Right lobe of liver (tissue), 6 donors: ENCODE results near the gene SPINK14. TPM values are rescaled to one million over a fixed set of nuclear protein-coding genes. Genes with fewer than 3 reads are reported as not detected.

Experiments used
- ATAC-seq, 4 donors: fragments of 200-7000 bp; cut with Tn5 transposase; one replicate each; pipeline ENCODE4 v1.9.1; 2020; ENCODE audit warnings: mild to moderate bottlenecking in 4 of 4, moderate library complexity in 4 of 4
- DNase-seq, 3 donors: peaks; one replicate each; pipeline ENCODE4 v3.0.0-alpha.2; 2020
- H3K27ac ChIP-seq, 3 donors: fragments of 200-600 bp; one replicate each; pipeline ENCODE4 v1.8.0; 2022
- H3K27me3 ChIP-seq, 2 donors: fragments of 200-600 bp; one replicate each; pipeline ENCODE4 v1.8.0; 2022
- H3K36me3 ChIP-seq, 4 donors: fragments of 200-600 bp; sonication (generic) in 1 of 4; one replicate each; pipeline versions ENCODE4 v1.5.1 to v1.8.0; 2017 to 2022; ENCODE audit warnings: control low read depth in 1 of 4
- H3K4me1 ChIP-seq, 4 donors: fragments of 200-600 bp; sonication (generic) in 1 of 4; one replicate each; pipeline versions ENCODE4 v1.5.1 to v1.8.0; 2017 to 2022; ENCODE audit warnings: control low read depth in 1 of 4
- H3K4me3 ChIP-seq, 3 donors: fragments of 200-600 bp; one replicate each; pipeline ENCODE4 v1.8.0; 2022
- H3K9me3 ChIP-seq, 4 donors: fragments of 200-600 bp; sonication (generic) in 1 of 4; one replicate each; pipeline versions ENCODE4 v1.5.1 to v1.8.0; 2017 to 2022; ENCODE audit warnings: control low read depth in 1 of 4
- CTCF ChIP-seq, 4 donors: fragments of 200-600 bp in 3 of 4; fragments of 450-650 bp in 1 of 4; IDR thresholded peaks; one replicate each; pipeline versions ENCODE4 v1.5.1 to v1.8.0; 2016 to 2022; ENCODE audit warnings: antibody characterized with exemption in 4 of 4, mild to moderate bottlenecking in 2 of 4
- POLR2A ChIP-seq: fragments of 450-650 bp; IDR thresholded peaks from one replicate; pipeline ENCODE4 v1.6.1; 2017; ENCODE audit warnings: antibody characterized with exemption, mild to moderate bottlenecking
- WGBS: methylation state at CpG from one replicate; pipeline ENCODE4 v1.1.6; 2018; ENCODE audit warnings: low coverage, low lambda C conversion rate; ENCODE audit not compliant: insufficient coverage; ENCODE audit errors: missing lambda C conversion rate; 5-methylcytosine and 5-hydroxymethylcytosine counted together
- intact Hi-C, 2 donors: fragments of 100-400 bp; cut with DNase I; formaldehyde crosslinking; loops; one replicate each; pipeline versions ENCODE4 v1.11.2 to v1.14.1; 2022
- total RNA-seq, 6 experiments: library from RNA; depleted of rRNA in 2 of 6; stranded (reverse); fragments of >200 nt in 2 of 6; fragmentation: NEBNext Ultra II Directional in 3 of 6; extraction: Animal tissue kit (Norgen Biotek cat#: 25700) in 3 of 6; gene quantifications; one replicate each; pipeline versions ENCODE4 v1.1.0 to v1.2.4, GENCODE V29; 2016 to 2023
- donor health status: DM: no; HTN: yes; CAD: no.
- donor health status: DM: no; HTN: no; CAD: no.
- donor health status: DM: no; HTN: no; CAD: no.
- donor health status: DM: no; HTN: yes; CAD: no.
- donor health status: DM: no; HTN: yes; CAD: no.

Gene SPINK14
- total RNA-seq, 6 experiments from 2014 or later, result not detected

- no peak overlapping the region for H3K27ac ChIP-seq
- H3K4me1 ChIP-seq, result peaks cover 0 to 10% (median 0%) of the 10 kb centered on the region in 4 donors
- no peaks in the 10 kb centered on the region for H3K27me3 ChIP-seq
- intact Hi-C loops, result no loop called here
- H3K9me3 ChIP-seq, result no peaks in the 10 kb centered on the region
- TF ChIP-seq POLR2A (no peak), CTCF (IDR thresholded peaks at IDR 0.05) (no peak)
- no peaks in the 10 kb centered on the region for H3K36me3 ChIP-seq
- ATAC-seq (no peak), DNase-seq (no peak)
- H3K4me3 ChIP-seq, result no peak overlapping the region
These were observed 39.9 kb downstream of the SPINK14 start for GRCh38 chr5:148208226-148208625.

DNA sequence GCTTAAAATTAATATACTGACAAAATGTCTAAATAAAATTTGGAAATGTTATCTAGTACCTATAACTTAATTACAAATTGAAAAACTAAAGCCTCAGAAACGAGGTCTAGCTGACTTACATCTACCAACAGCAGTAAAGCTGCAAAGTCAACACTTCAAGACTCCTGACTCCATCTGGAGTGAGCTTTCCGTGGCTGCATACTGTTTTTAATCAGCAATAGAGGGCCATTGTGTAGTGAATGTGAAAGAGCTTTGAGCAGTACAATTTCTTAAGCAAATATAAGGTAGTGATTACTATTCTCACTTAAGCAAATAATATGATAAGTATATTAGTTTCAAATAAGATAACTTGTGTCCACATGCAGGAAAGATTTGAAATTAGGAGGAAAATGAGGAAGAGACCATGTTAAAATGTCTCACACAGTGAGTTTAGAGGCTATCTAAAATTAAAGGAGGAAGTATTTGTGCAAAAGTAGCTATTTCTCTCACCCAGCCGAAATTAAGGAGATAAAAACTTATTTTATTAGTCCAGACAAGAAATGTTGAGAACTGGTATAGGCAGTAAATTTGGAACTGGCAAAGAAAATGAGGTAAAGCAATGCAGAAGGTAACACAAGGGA is 40.9 kb downstream of the SPINK14 start:
- WGBS, result 33% methylated on average over 3 of the region's 3 CpGs
- H3K36me3 ChIP-seq, result no peaks in the 10 kb centered on the region
- H3K4me1 ChIP-seq, result peaks cover 0 to 10% (median 0%) of the 10 kb centered on the region in 4 donors
- no peak for ATAC-seq
- no peaks in the 10 kb centered on the region for H3K27me3 ChIP-seq
- TF ChIP-seq CTCF (IDR thresholded peaks at IDR 0.05), result no peak
- no peak for TF ChIP-seq POLR2A
- intact Hi-C loops, result no loop called here
- H3K9me3 ChIP-seq, result no peaks in the 10 kb centered on the region
- H3K27ac ChIP-seq, result no peak overlapping the region
- H3K4me3 ChIP-seq, result no peak overlapping the region
- no peak for DNase-seq

GRCh38 chr5:148214665-148215185 is 46.4 kb downstream of the SPINK14 start:
- 64% methylated on average over 1 of the region's 1 CpG for WGBS
- TF ChIP-seq CTCF (IDR thresholded peaks at IDR 0.05) (no peak), POLR2A (no peak)
- Histone ChIP-seq H3K27ac (no peak overlapping the region), H3K9me3 (no peaks in the 10 kb centered on the region), H3K4me3 (no peak overlapping the region), H3K36me3 (no peaks in the 10 kb centered on the region), H3K4me1 (no peaks in the 10 kb centered on the region), H3K27me3 (no peaks in the 10 kb centered on the region)
- intact Hi-C loops, result no loop called here
- DNase-seq (no peak), ATAC-seq (no peak)

DNA sequence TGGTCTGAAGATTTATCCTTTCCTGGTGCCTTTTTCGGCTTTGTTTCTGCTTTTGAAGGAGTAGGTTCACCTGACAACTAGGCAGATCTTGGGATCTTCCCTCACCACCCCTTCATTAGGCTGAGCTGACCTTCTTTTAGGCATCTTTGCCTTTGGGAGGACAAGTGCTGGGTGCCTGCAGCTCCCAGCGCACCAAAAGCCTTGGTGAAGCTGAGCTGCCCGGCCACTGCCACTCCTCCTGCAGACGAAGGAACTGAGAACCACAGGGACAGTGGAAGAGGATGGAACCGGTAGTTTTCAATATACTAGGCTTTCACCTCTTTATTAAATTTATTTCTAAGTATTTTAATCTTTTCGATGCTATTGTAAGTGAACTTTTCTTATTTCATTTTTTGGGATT is 53.2 kb downstream of the SPINK14 start:
- H3K36me3 ChIP-seq, result no peaks in the 10 kb centered on the region
- no peak overlapping the region for H3K27ac ChIP-seq
- intact Hi-C loops, result no loop called here
- WGBS, result 50% methylated on average over 5 of the region's 6 CpGs
- H3K4me3 ChIP-seq, result no peak overlapping the region
- DNase-seq, result no peak
- no peaks in the 10 kb centered on the region for H3K9me3 ChIP-seq
- TF ChIP-seq CTCF (IDR thresholded peaks at IDR 0.05), result no peak
- no peak for TF ChIP-seq POLR2A
- H3K27me3 ChIP-seq, result no peaks in the 10 kb centered on the region
- ATAC-seq, result no peak
- no peaks in the 10 kb centered on the region for H3K4me1 ChIP-seq
